HG02885 (cell line): ENCODE results near the gene SERINC1.

Experiments
- ATAC-seq: cut with Tn5 transposase; IDR thresholded peaks from one replicate; pipeline ENCODE4 v1.9.1; 2021; ENCODE audit warnings: mild to moderate bottlenecking; ENCODE audit not compliant: unreplicated experiment, poor library complexity

SERINC1 gene

GRCh38 chr6:122445274-122445673, 26.3 kb downstream of the SERINC1 start:
- ATAC-seq, result no peak

- ATAC-seq, result no peak
Measured at GRCh38 chr6:122438975-122439374, 32.6 kb downstream of the SERINC1 start.

- peak; percentile 85 for ATAC-seq
Measured at GRCh38 chr6:122432816-122433215, 38.8 kb downstream of the SERINC1 start.

- ATAC-seq, result no peak
Measured at GRCh38 chr6:122431780-122432179, 39.8 kb downstream of the SERINC1 start.

- ATAC-seq, result no peak
Measured at GRCh38 chr6:122429323-122429722, 42.3 kb downstream of the SERINC1 start.

GRCh38 chr6:122428781-122429180, 42.8 kb downstream of the SERINC1 start:
- ATAC-seq, result no peak

GRCh38 chr6:122426597-122426996, 45.0 kb downstream of the SERINC1 start:
- ATAC-seq, result no peak

- no peak for ATAC-seq
Measured at GRCh38 chr6:122423734-122424133, 47.9 kb downstream of the SERINC1 start.

GRCh38 chr6:122422614-122423267, 48.9 kb downstream of the SERINC1 start:
- peak; percentile 93 for ATAC-seq

GRCh38 chr6:122422003-122422402, 49.6 kb downstream of the SERINC1 start:
- no peak for ATAC-seq

- ATAC-seq, result no peak
Measured at GRCh38 chr6:122416825-122417224, 54.8 kb downstream of the SERINC1 start.

GRCh38 chr6:122412001-122412400, 59.6 kb downstream of the SERINC1 start:
- ATAC-seq, result no peak

GRCh38 chr6:122408702-122409458, 62.7 kb downstream of the SERINC1 start:
- ATAC-seq, result no peak

GRCh38 chr6:122408240-122408639, 63.4 kb downstream of the SERINC1 start:
- ATAC-seq, result no peak

GRCh38 chr6:122407712-122408111, 63.9 kb downstream of the SERINC1 start:
- ATAC-seq, result no peak

- no peak for ATAC-seq
Measured at GRCh38 chr6:122406187-122406586, 65.4 kb downstream of the SERINC1 start.

- ATAC-seq, result no peak
Measured at GRCh38 chr6:122405417-122405816, 66.2 kb downstream of the SERINC1 start.

GRCh38 chr6:122404444-122404843, 67.2 kb downstream of the SERINC1 start:
- no peak for ATAC-seq

GRCh38 chr6:122401104-122401503, 70.5 kb downstream of the SERINC1 start:
- ATAC-seq, result no peak

- no peak for ATAC-seq
Measured at GRCh38 chr6:122400462-122401089, 71.0 kb downstream of the SERINC1 start.

- peak; percentile 18 for ATAC-seq
Measured at GRCh38 chr6:122400121-122400450, 71.5 kb downstream of the SERINC1 start.
